ENCODE data around the gene MYNN.

MYNN gene

GRCh38 chr3:169812332-169813235 is 39.4 kb downstream of the MYNN start, which contains the start of the genes LRRC34 and LRRIQ4 (continued):
- TF ChIP-seq ZNF654 (tag by site-specific recombination; IDR thresholded peaks at IDR 0.05; ENCODE audit: low read depth), result no peak
- TF ChIP-seq ZNF596 (tag by site-specific recombination; IDR thresholded peaks at IDR 0.05), result no peak
- no peak for TF ChIP-seq ZNF785 (tag by site-specific recombination; IDR thresholded peaks at IDR 0.05)
- TF ChIP-seq GLIS2 (tag by site-specific recombination; IDR thresholded peaks at IDR 0.05), result peak; percentile 97
- no peak for TF ChIP-seq ZNF239 (tag by site-specific recombination; IDR thresholded peaks at IDR 0.05)
- no peak for TF ChIP-seq ZNF404 (tag by site-specific recombination; IDR thresholded peaks at IDR 0.05)
- no peak for TF ChIP-seq ZNF211 (tag by site-specific recombination; IDR thresholded peaks at IDR 0.05; ENCODE audit: low read depth)
- no peak for TF ChIP-seq CTCF (tag by site-specific recombination; IDR thresholded peaks at IDR 0.05)
- TF ChIP-seq ZNF391 (tag by site-specific recombination; IDR thresholded peaks at IDR 0.05; ENCODE audit: borderline replicate concordance, low read depth), result no peak
- no peak for TF ChIP-seq ZBTB6 (tag by site-specific recombination; IDR thresholded peaks at IDR 0.05)
- peak; percentile 12; the same call in 1 of the 2 replicates for TF ChIP-seq ZNF341 (tag by site-specific recombination; IDR thresholded peaks at IDR 0.05; ENCODE audit: low read depth)
- no peak for TF ChIP-seq ZNF302 (tag by site-specific recombination; IDR thresholded peaks at IDR 0.05; ENCODE audit: low read depth)
- no peak for TF ChIP-seq GLI4 (tag by site-specific recombination; IDR thresholded peaks at IDR 0.05)
- TF ChIP-seq AEBP2 (tag by site-specific recombination; IDR thresholded peaks at IDR 0.05; ENCODE audit: borderline replicate concordance), result no peak
- 0 out of 2 replicates have a peak, but pooled peaks have one; percentile 8 for TF ChIP-seq ZXDB (tag by site-specific recombination; IDR thresholded peaks at IDR 0.05)
- no peak for TF ChIP-seq EGR2 (tag by site-specific recombination; IDR thresholded peaks at IDR 0.05; ENCODE audit: low read depth)
- TF ChIP-seq ZNF426 (tag by site-specific recombination; IDR thresholded peaks at IDR 0.05), result no peak
- peak; percentile 79 for TF ChIP-seq ZNF76 (tag by site-specific recombination; IDR thresholded peaks at IDR 0.05; ENCODE audit: borderline replicate concordance, low read depth)
- peak; percentile 88 for TF ChIP-seq TRIM28 (IDR thresholded peaks at IDR 0.05; ENCODE audit: borderline replicate concordance, low read length)
- no peak for TF ChIP-seq PRDM4 (tag by site-specific recombination; IDR thresholded peaks at IDR 0.05)
- peak; percentile 69 for TF ChIP-seq ZBTB8A (tag by site-specific recombination; IDR thresholded peaks at IDR 0.05)
- TF ChIP-seq KLF10 (tag by site-specific recombination; IDR thresholded peaks at IDR 0.05), result no peak
- peak; percentile 77; the same call in 1 of the 2 replicates for TF ChIP-seq ZNF580 (tag by site-specific recombination; IDR thresholded peaks at IDR 0.05)
- TF ChIP-seq ZNF629 (tag by site-specific recombination; IDR thresholded peaks at IDR 0.05), result 0 out of 2 replicates have a peak, but pooled peaks have one; percentile 31
- TF ChIP-seq ZBTB48 (tag by site-specific recombination; IDR thresholded peaks at IDR 0.05), result 0 out of 2 replicates have a peak, but pooled peaks have one; percentile 23
- TF ChIP-seq BCL6B (tag by site-specific recombination; IDR thresholded peaks at IDR 0.05), result no peak
- no peak for TF ChIP-seq ZNF658 (tag by site-specific recombination; IDR thresholded peaks at IDR 0.05)
- no peak for TF ChIP-seq PATZ1 (tag by site-specific recombination; IDR thresholded peaks at IDR 0.05)
- no peak for TF ChIP-seq ZNF202 (tag by site-specific recombination; IDR thresholded peaks at IDR 0.05; ENCODE audit: borderline replicate concordance)
